CD14-positive monocyte (primary cell): ENCODE results near the gene TMEM250. TPM values are rescaled to one million over a fixed set of nuclear protein-coding genes. Genes with fewer than 3 reads are reported as not detected.

ENCODE experiments used
- DNase-seq, 3 donors: peaks; one replicate each; pipeline ENCODE4 v3.0.0-alpha.2; 2011 to 2022
- H2AFZ ChIP-seq: 2 replicates; pipeline ENCODE4 v1.6.0; 2012; ENCODE audit warnings: mild to moderate bottlenecking, low read depth, low read length, inconsistent platforms; ENCODE audit not compliant: insufficient read depth, poor library complexity, severe bottlenecking
- H3K27ac ChIP-seq, 2 donors: 1 replicate in 1 of 2; 2 replicates in 1 of 2; pipeline ENCODE4 v1.5.1; 2012 to 2013; ENCODE audit warnings: low read length in 2 of 2, control low read depth in 1 of 2, inconsistent platforms in 1 of 2, low read depth in 1 of 2, mild to moderate bottlenecking in 1 of 2
- H3K27me3 ChIP-seq, 2 donors: one replicate each; pipeline versions ENCODE4 v1.6.0 to v1.6.1; 2011 to 2013; ENCODE audit warnings: low read length in 2 of 2; ENCODE audit not compliant: control insufficient read depth in 2 of 2, insufficient read depth in 2 of 2
- H3K36me3 ChIP-seq, 2 donors: replicated peaks in 1 of 2; 1 replicate in 1 of 2; 2 replicates in 1 of 2; pipeline versions ENCODE4 v1.5.1 to v1.6.1; 2012 to 2013; ENCODE audit warnings: low read length in 2 of 2, control low read depth in 1 of 2, inconsistent platforms in 1 of 2, mild to moderate bottlenecking in 1 of 2; ENCODE audit not compliant: insufficient read depth in 2 of 2, control insufficient read depth in 1 of 2
- H3K4me1 ChIP-seq, 2 donors: 1 replicate in 1 of 2; 2 replicates in 1 of 2; pipeline versions ENCODE4 v1.5.1 to v1.6.1; 2012 to 2013; ENCODE audit warnings: low read length in 2 of 2, control low read depth in 1 of 2, inconsistent platforms in 1 of 2, mild to moderate bottlenecking in 1 of 2, moderate library complexity in 1 of 2; ENCODE audit not compliant: insufficient read depth in 2 of 2, control insufficient read depth in 1 of 2
- H3K4me2 ChIP-seq: replicated peaks from 2 replicates; pipeline ENCODE3; 2012; ENCODE audit warnings: low read length, moderate library complexity, mild to moderate bottlenecking; ENCODE audit not compliant: poor library complexity, severe bottlenecking; ENCODE audit errors: extremely low read depth
- H3K4me3 ChIP-seq, 3 experiments: fragments of 200-600 bp in 1 of 3; sonication (generic) in 1 of 3; replicated peaks in 1 of 3; 1 replicate in 2 of 3; 2 replicates in 1 of 3; pipeline ENCODE4 v1.5.1; 2011 to 2013; ENCODE audit warnings: low read length in 3 of 3, mild to moderate bottlenecking in 3 of 3, control low read depth in 2 of 3, low read depth in 2 of 3, inconsistent platforms in 1 of 3, moderate library complexity in 1 of 3
- H3K79me2 ChIP-seq: 2 replicates; pipeline ENCODE4 v1.6.0; 2012; ENCODE audit warnings: mild to moderate bottlenecking, control low read depth, inconsistent platforms, low read length, moderate library complexity; ENCODE audit not compliant: insufficient read depth
- H3K9ac ChIP-seq: 2 replicates; pipeline ENCODE4 v1.6.0; 2017; ENCODE audit warnings: low read length, mild to moderate bottlenecking; ENCODE audit not compliant: insufficient read depth, poor library complexity, severe bottlenecking
- H3K9me3 ChIP-seq, 2 donors: replicated peaks in 1 of 2; 1 replicate in 1 of 2; 2 replicates in 1 of 2; pipeline versions ENCODE4 v1.5.1 to v1.6.1; 2012 to 2013; ENCODE audit warnings: low read length in 2 of 2, control low read depth in 1 of 2; ENCODE audit not compliant: control insufficient read depth in 1 of 2, insufficient read depth in 1 of 2
- H4K20me1 ChIP-seq: 2 replicates; pipeline ENCODE4 v1.6.0; 2012; ENCODE audit warnings: mild to moderate bottlenecking, low read length, control low read depth, moderate library complexity; ENCODE audit not compliant: insufficient read depth
- H3K27ac Mint-ChIP-seq, 7 donors: one replicate each; pipeline ENCODE4 v1.8.0; 2020; ENCODE audit warnings: mild to moderate bottlenecking in 7 of 7, mixed read lengths in 7 of 7, moderate library complexity in 6 of 7, inconsistent platforms in 2 of 7
- H3K27me3 Mint-ChIP-seq, 3 donors: one replicate each; pipeline ENCODE4 v1.8.0; 2021 to 2022; ENCODE audit warnings: low read depth in 3 of 3, mild to moderate bottlenecking in 3 of 3, mixed read lengths in 3 of 3, moderate library complexity in 3 of 3, inconsistent platforms in 1 of 3
- H3K36me3 Mint-ChIP-seq, 2 donors: one replicate each; pipeline ENCODE4 v1.8.0; 2020; ENCODE audit warnings: mixed read lengths in 2 of 2, inconsistent platforms in 1 of 2, mild to moderate bottlenecking in 1 of 2
- H3K4me1 Mint-ChIP-seq: one replicate; pipeline ENCODE4 v1.8.0; 2020; ENCODE audit warnings: mild to moderate bottlenecking, mixed read lengths
- H3K4me3 Mint-ChIP-seq, 2 donors: one replicate each; pipeline ENCODE4 v1.8.0; 2020; ENCODE audit warnings: mild to moderate bottlenecking in 2 of 2, mixed read lengths in 2 of 2, moderate library complexity in 1 of 2
- H3K9me3 Mint-ChIP-seq, 7 donors: one replicate each; pipeline ENCODE4 v1.8.0; 2020 to 2022; ENCODE audit warnings: mixed read lengths in 7 of 7, mild to moderate bottlenecking in 6 of 7, moderate library complexity in 6 of 7, inconsistent platforms in 2 of 7
- CTCF ChIP-seq: fragments of 200-600 bp; IDR thresholded peaks from one replicate; pipeline ENCODE4 v1.8.0; 2022; ENCODE audit warnings: antibody characterized with exemption, mild to moderate bottlenecking
- WGBS: methylation state at CpG from one replicate; pipeline ENCODE4 v1.1.5; 2013; ENCODE audit warnings: missing lambda C conversion rate; ENCODE audit not compliant: insufficient coverage; 5-methylcytosine and 5-hydroxymethylcytosine counted together
- intact Hi-C, 2 donors: fragments of 100-400 bp; cut with micrococcal nuclease; formaldehyde crosslinking; loops; one replicate each; pipeline versions ENCODE4 v1.15.0 to v1.15.1; 2023
- polyA plus RNA-seq, 3 donors: library from polyadenylated mRNA; depleted of rRNA in 1 of 3; unstranded in 2 of 3; stranded (reverse) in 1 of 3; fragments of 300-500 nt in 2 of 3; fragments of >200 nt in 1 of 3; fragmentation: Illumina TruSeq in 2 of 3; gene quantifications; 1 replicate in 2 of 3; 2 replicates in 1 of 3; pipeline ENCODE4 v1.2.3, GENCODE V29; 2012 to 2021

Gene TMEM250
- polyA plus RNA-seq, 3 donors: 11.0 to 38.0 (median 30.9) TPM

GRCh38 chr9:136154943-136155342 lies 36.3 kb upstream of the TMEM250 start:
- Mint-ChIP-seq H3K9me3 (peaks cover 0 to 2% (median 0%) of the 10 kb centered on the region in 7 donors), H3K27ac (no peak overlapping the region), H3K36me3 (no peaks in the 10 kb centered on the region), H3K4me3 (no peak overlapping the region), H3K4me1 (no peaks in the 10 kb centered on the region), H3K27me3 (peaks cover 2 to 23% (median 5%) of the 10 kb centered on the region in 3 donors)
- no peaks in the 10 kb centered on the region for H3K9me3 ChIP-seq
- no peak overlapping the region for H2AFZ ChIP-seq
- no peaks in the 10 kb centered on the region for H3K4me1 ChIP-seq
- intact Hi-C loops: no loop called here
- DNase-seq: no peak
- H4K20me1 ChIP-seq: no peaks in the 10 kb centered on the region
- no peaks in the 10 kb centered on the region for H3K79me2 ChIP-seq
- 96% methylated on average over 12 of the region's 14 CpGs for WGBS
- H3K9ac ChIP-seq: no peak overlapping the region
- H3K27me3 ChIP-seq: no peaks in the 10 kb centered on the region
- no peak overlapping the region for H3K27ac ChIP-seq
- no peak overlapping the region for H3K4me3 ChIP-seq
- H3K36me3 ChIP-seq: no peaks in the 10 kb centered on the region
- no peak for TF ChIP-seq CTCF
- no peak overlapping the region for H3K4me2 ChIP-seq

GRCh38 chr9:136153381-136154065 lies 34.8 kb upstream of the TMEM250 start:
- H2AFZ ChIP-seq: no peak overlapping the region
- WGBS: 90% methylated on average over 21 of the region's 24 CpGs
- DNase-seq: no peak
- intact Hi-C loops: no loop called here
- H3K4me2 ChIP-seq: no peak overlapping the region
- no peaks in the 10 kb centered on the region for H3K36me3 Mint-ChIP-seq
- no peaks in the 10 kb centered on the region for H3K36me3 ChIP-seq
- no peaks in the 10 kb centered on the region for H3K79me2 ChIP-seq
- no peak overlapping the region for H3K27ac ChIP-seq
- no peaks in the 10 kb centered on the region for H3K4me1 ChIP-seq
- no peaks in the 10 kb centered on the region for H4K20me1 ChIP-seq
- no peaks in the 10 kb centered on the region for H3K4me1 Mint-ChIP-seq
- no peaks in the 10 kb centered on the region for H3K9me3 ChIP-seq
- H3K27me3 Mint-ChIP-seq: peaks cover 2 to 23% (median 4%) of the 10 kb centered on the region in 3 donors
- H3K27ac Mint-ChIP-seq: no peak overlapping the region
- H3K9me3 Mint-ChIP-seq: peaks cover 0 to 2% (median 0%) of the 10 kb centered on the region in 7 donors
- H3K4me3 ChIP-seq: no peak overlapping the region
- no peaks in the 10 kb centered on the region for H3K27me3 ChIP-seq
- H3K9ac ChIP-seq: no peak overlapping the region
- H3K4me3 Mint-ChIP-seq: no peak overlapping the region
- no peak for TF ChIP-seq CTCF
